ENCODE data around the gene PXMP2. TPM values are rescaled to one million over a fixed set of nuclear protein-coding genes. Genes with fewer than 3 reads are reported as not detected.

Gene PXMP2
- total and polyA plus RNA-seq, 2 donors from 2014 or later = 23.4 to 90.9 TPM

DNA sequence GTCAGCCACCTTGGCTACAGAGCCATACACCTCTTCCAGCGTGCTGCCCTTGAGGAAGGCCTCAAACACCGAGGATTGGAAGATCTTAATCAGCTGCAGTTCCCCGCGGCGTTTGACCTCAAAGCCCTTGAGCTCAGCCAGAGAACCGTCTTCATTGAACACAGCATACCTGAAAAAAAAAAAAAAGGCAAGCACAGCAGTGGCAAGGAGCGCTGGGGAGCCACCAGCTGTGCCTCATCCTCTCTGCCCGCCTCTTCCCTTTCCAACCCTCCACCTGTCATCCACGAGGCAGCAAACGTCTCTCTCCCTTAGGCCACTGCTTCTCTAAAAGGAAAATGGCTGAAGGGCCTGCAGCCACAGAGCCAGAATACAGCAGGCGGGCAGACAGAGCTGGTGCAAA lies 26.4 kb upstream of the PXMP2 start:
- no peak overlapping the region for H3K9ac ChIP-seq (ENCODE audit: low read length in 3 of 3)
- no peak for FAIRE-seq
- intact Hi-C loops (cut with DNase I) = no loop called here
- no peak overlapping the region for H3K27ac ChIP-seq (ENCODE audit: low read depth in 2 of 2, low read length in 2 of 2)
- no peaks in the 10 kb centered on the region for H3K27me3 ChIP-seq (ENCODE audit: control insufficient read depth, insufficient read depth, low read length)
- peaks cover 10 to 35% (median 18%) of the 10 kb centered on the region in 3 donors for H3K36me3 ChIP-seq (ENCODE audit: control insufficient read depth in 2 of 3, insufficient read depth in 3 of 3, low read length in 3 of 3)
- no peaks in the 10 kb centered on the region for H3K4me1 ChIP-seq (ENCODE audit: control insufficient read depth in 2 of 3, insufficient read depth in 2 of 3, low read depth in 1 of 3, low read length in 3 of 3)
- DNase-seq = no peak
- H3K4me3 ChIP-seq (ENCODE audit: low read length in 3 of 3) = no peak overlapping the region
- TF ChIP-seq, protein P1, sequence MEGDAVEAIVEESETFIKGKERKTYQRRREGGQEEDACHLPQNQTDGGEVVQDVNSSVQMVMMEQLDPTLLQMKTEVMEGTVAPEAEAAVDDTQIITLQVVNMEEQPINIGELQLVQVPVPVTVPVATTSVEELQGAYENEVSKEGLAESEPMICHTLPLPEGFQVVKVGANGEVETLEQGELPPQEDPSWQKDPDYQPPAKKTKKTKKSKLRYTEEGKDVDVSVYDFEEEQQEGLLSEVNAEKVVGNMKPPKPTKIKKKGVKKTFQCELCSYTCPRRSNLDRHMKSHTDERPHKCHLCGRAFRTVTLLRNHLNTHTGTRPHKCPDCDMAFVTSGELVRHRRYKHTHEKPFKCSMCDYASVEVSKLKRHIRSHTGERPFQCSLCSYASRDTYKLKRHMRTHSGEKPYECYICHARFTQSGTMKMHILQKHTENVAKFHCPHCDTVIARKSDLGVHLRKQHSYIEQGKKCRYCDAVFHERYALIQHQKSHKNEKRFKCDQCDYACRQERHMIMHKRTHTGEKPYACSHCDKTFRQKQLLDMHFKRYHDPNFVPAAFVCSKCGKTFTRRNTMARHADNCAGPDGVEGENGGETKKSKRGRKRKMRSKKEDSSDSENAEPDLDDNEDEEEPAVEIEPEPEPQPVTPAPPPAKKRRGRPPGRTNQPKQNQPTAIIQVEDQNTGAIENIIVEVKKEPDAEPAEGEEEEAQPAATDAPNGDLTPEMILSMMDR (IDR thresholded peaks at IDR 0.05; ENCODE audit: borderline replicate concordance, extremely low read depth, insufficient read depth) = no peak
- no peaks in the 10 kb centered on the region for H3K9me3 ChIP-seq (ENCODE audit: control insufficient read depth in 2 of 3, insufficient read depth in 1 of 3, low read length in 3 of 3)

DNA sequence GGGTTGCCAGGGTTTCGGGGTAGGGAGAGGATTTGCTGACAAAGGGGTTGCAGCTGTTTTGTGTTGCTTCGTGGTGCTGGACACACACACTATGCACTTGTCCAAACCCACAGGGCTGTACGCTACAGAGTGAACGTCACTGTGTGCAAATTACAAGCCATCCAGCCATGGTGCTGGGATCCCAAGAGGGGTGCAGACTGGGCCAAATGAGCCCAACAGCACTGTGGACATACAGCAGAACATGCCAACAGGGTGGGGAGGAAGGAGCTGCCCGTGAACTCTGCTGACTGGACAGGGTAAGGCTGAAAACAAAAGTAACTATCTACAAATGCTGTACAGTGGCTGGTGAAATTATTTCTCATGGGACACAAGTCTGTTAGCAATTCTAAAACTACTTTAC lies 25.4 kb upstream of the PXMP2 start:
- H3K27ac ChIP-seq (ENCODE audit: low read depth in 2 of 2, low read length in 2 of 2) = no peak overlapping the region
- H3K9me3 ChIP-seq (ENCODE audit: control insufficient read depth in 2 of 3, insufficient read depth in 1 of 3, low read length in 3 of 3) = no peaks in the 10 kb centered on the region
- H3K9ac ChIP-seq (ENCODE audit: low read length in 3 of 3) = no peak overlapping the region
- intact Hi-C loops (cut with DNase I) = no loop called here
- H3K4me1 ChIP-seq (ENCODE audit: control insufficient read depth in 2 of 3, insufficient read depth in 2 of 3, low read depth in 1 of 3, low read length in 3 of 3) = no peaks in the 10 kb centered on the region
- peaks cover 10 to 43% (median 18%) of the 10 kb centered on the region in 3 donors for H3K36me3 ChIP-seq (ENCODE audit: control insufficient read depth in 2 of 3, insufficient read depth in 3 of 3, low read length in 3 of 3)
- DNase-seq (no peak), FAIRE-seq (no peak)
- H3K27me3 ChIP-seq (ENCODE audit: control insufficient read depth, insufficient read depth, low read length) = no peaks in the 10 kb centered on the region
- H3K4me3 ChIP-seq (ENCODE audit: low read length in 3 of 3) = no peak overlapping the region
- TF ChIP-seq, protein P1 (IDR thresholded peaks at IDR 0.05; ENCODE audit: borderline replicate concordance, extremely low read depth, insufficient read depth) = no peak

DNA sequence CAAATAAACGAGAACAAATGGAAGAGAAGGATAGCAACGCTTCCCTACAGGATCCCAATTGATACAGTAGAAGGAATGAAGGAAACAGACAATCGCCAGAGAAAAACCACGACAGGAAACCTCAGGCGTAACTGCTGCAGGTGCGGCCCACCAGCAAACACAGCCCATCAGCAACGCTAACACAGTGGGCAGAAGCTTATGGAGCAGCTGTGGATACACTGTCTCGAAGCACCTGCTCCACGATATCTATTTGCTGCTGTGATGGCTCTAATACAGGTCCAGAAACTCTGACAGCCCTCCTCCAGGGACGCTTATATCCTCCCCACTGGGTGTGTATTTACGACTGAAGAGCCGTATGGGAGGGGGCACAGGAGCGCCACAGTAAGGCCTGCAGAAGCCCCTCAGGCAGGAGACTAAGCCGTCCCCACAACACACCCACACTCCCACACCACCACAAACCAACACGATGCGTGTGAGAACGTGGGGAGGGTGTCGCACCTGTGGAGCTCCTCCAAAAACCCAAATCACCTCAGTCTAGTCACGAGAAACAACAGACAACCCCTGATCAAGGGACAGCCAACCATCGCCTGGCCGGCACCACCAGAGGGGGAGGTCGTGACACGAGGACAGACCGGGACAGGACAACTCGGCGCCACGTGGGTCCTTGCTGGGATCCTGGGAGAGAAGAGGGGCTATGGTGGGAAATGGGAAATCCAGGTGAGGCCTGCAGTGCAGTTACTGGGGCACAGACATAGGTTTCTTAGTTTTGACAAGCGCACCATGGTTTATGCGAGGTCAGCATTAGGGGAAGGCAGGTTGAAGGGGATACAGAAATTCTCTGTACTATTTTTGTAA lies 24.3 kb upstream of the PXMP2 start:
- TF ChIP-seq, protein P1 (IDR thresholded peaks at IDR 0.05; ENCODE audit: borderline replicate concordance, extremely low read depth, insufficient read depth) = no peak
- intact Hi-C loops (cut with DNase I) = no loop called here

More for the DNA sequence above, 24.3 kb upstream of the PXMP2 start:
- H3K9ac ChIP-seq (ENCODE audit: low read length in 3 of 3) = no peak overlapping the region
- H3K4me3 ChIP-seq (ENCODE audit: low read length in 3 of 3) = no peak overlapping the region
- H3K27ac ChIP-seq (ENCODE audit: low read depth in 2 of 2, low read length in 2 of 2) = no peak overlapping the region
- no peaks in the 10 kb centered on the region for H3K9me3 ChIP-seq (ENCODE audit: control insufficient read depth in 2 of 3, insufficient read depth in 1 of 3, low read length in 3 of 3)
- DNase-seq (no peak), FAIRE-seq (no peak)
- no peaks in the 10 kb centered on the region for H3K27me3 ChIP-seq (ENCODE audit: control insufficient read depth, insufficient read depth, low read length)
- no peaks in the 10 kb centered on the region for H3K4me1 ChIP-seq (ENCODE audit: control insufficient read depth in 2 of 3, insufficient read depth in 2 of 3, low read depth in 1 of 3, low read length in 3 of 3)
- peaks cover 9 to 37% (median 20%) of the 10 kb centered on the region in 3 donors for H3K36me3 ChIP-seq (ENCODE audit: control insufficient read depth in 2 of 3, insufficient read depth in 3 of 3, low read length in 3 of 3)
